Endothelial cell of umbilical vein (primary cell): ENCODE measurements around the gene CLEC17A. TPM values are rescaled to one million over a fixed set of nuclear protein-coding genes. Genes with fewer than 3 reads are reported as not detected.
A peak's percentile ranks its signal among the peaks of the same experiment; 100 is the strongest.

Experiments used
- BruUV-seq: library from RNA; stranded (reverse); fragments of 400-500 nt; replicated peaks from 2 replicates; lab custom pipeline; 2021; lab: Mats Ljungman, UMichigan
- CTCF ChIA-PET: fragments of 300-600, 350-600 bp; sonication (Branson Sonifier 250); formaldehyde crosslinking; loops from one replicate; lab custom pipeline; 2021; ENCODE audit warnings: antibody characterized with exemption, inconsistent platforms; lab: Charles Lee
- POLR2A ChIA-PET: fragments of 300-600, 350-600 bp; sonication (Branson Sonifier 250); formaldehyde crosslinking; loops from one replicate; lab custom pipeline; 2021; ENCODE audit warnings: antibody characterized with exemption, inconsistent platforms; lab: Charles Lee
- DNase-seq: peaks from one replicate; pipeline ENCODE4 v3.0.0-alpha.2; 2011; ENCODE audit warnings: low read depth, low spot score
- FAIRE-seq: peaks from 2 replicates; lab custom pipeline; 2011; peaks lifted over from hg19 to GRCh38; lab: Jason Lieb, UNC
- H2AFZ ChIP-seq: 2 replicates; pipeline ENCODE4 v1.6.0; 2012; ENCODE audit warnings: low read depth, low read length, control low read depth, inconsistent platforms
- H3K27ac ChIP-seq: 2 replicates; pipeline ENCODE4 v1.5.1; 2011; ENCODE audit warnings: low read depth, mild to moderate bottlenecking, control low read depth, low read length, moderate library complexity; ENCODE audit not compliant: insufficient read depth
- H3K27me3 ChIP-seq, 2 experiments: 2 replicates each; pipeline versions ENCODE4 v1.6.0 to v1.6.1; 2011; ENCODE audit warnings: low read length in 2 of 2, mixed read lengths in 1 of 2; ENCODE audit not compliant: control insufficient read depth in 2 of 2, insufficient read depth in 2 of 2
- H3K36me3 ChIP-seq, 2 experiments: 2 replicates in 1 of 2; 3 replicates in 1 of 2; pipeline ENCODE4 v1.5.1; 2011; ENCODE audit warnings: low read length in 2 of 2, mild to moderate bottlenecking in 1 of 2, moderate library complexity in 1 of 2; ENCODE audit not compliant: control insufficient read depth in 2 of 2, insufficient read depth in 2 of 2; ENCODE audit errors: extremely low read depth in 1 of 2
- H3K4me1 ChIP-seq: 3 replicates; pipeline ENCODE4 v1.5.1; 2011; ENCODE audit warnings: mild to moderate bottlenecking, low read length; ENCODE audit not compliant: control insufficient read depth, insufficient read depth; ENCODE audit errors: extremely low read depth
- H3K4me2 ChIP-seq: 2 replicates; pipeline ENCODE4 v1.6.1; 2011; ENCODE audit warnings: low read length, control low read depth, mixed read lengths; ENCODE audit not compliant: insufficient read depth
- H3K4me3 ChIP-seq, 3 experiments: fragments of 200-600 bp in 1 of 3; sonication (generic), shearing (Covaris generic) in 1 of 3; replicated peaks in 1 of 3; 2 replicates each; pipeline ENCODE4 v1.5.1; 2011 to 2016; ENCODE audit warnings: control low read depth in 3 of 3, low read length in 3 of 3, mild to moderate bottlenecking in 2 of 3, inconsistent platforms in 1 of 3, low read depth in 1 of 3, moderate library complexity in 1 of 3; ENCODE audit not compliant: insufficient read depth in 1 of 3
- H3K79me2 ChIP-seq: 2 replicates; pipeline ENCODE4 v1.6.0; 2012; ENCODE audit warnings: low read length, inconsistent platforms; ENCODE audit not compliant: control insufficient read depth, insufficient read depth
- H3K9ac ChIP-seq: replicated peaks from 2 replicates; pipeline ENCODE3; 2011; ENCODE audit warnings: low read length, control low read depth; ENCODE audit not compliant: insufficient read depth; ENCODE audit errors: extremely low read depth
- H3K9me1 ChIP-seq: replicated peaks from 3 replicates; pipeline ENCODE4 v1.6.0; 2011; ENCODE audit warnings: mild to moderate bottlenecking, low read length; ENCODE audit not compliant: control insufficient read depth, insufficient read depth; ENCODE audit errors: extremely low read depth
- H3K9me3 ChIP-seq: replicated peaks from 2 replicates; pipeline ENCODE4 v1.5.1; 2012; ENCODE audit warnings: low read length, inconsistent platforms; ENCODE audit not compliant: control insufficient read depth, insufficient read depth
- H4K20me1 ChIP-seq: replicated peaks from 2 replicates; pipeline ENCODE3; 2011; ENCODE audit warnings: mild to moderate bottlenecking, low read length; ENCODE audit not compliant: control insufficient read depth, insufficient read depth; ENCODE audit errors: extremely low read depth
- CTCF ChIP-seq, 2 donors: IDR thresholded peaks; 1 replicate in 1 of 2; 2 replicates in 1 of 2; pipeline ENCODE4 v1.5.1; 2011; ENCODE audit warnings: low read length in 2 of 2, mild to moderate bottlenecking in 2 of 2, moderate library complexity in 2 of 2, control low read depth in 1 of 2, inconsistent platforms in 1 of 2, low read depth in 1 of 2; ENCODE audit not compliant: insufficient read depth in 1 of 2; ENCODE audit errors: extremely low read depth in 1 of 2
- FOS ChIP-seq: IDR thresholded peaks from 2 replicates; pipeline ENCODE4 v1.6.1; 2011; ENCODE audit warnings: mild to moderate bottlenecking, low read length, moderate library complexity, borderline replicate concordance; ENCODE audit not compliant: insufficient read depth
- GATA2 ChIP-seq: IDR thresholded peaks from 2 replicates; pipeline ENCODE4 v1.7.0; 2011; ENCODE audit warnings: low read depth, mild to moderate bottlenecking, moderate library complexity, mixed read lengths, low read length; ENCODE audit not compliant: insufficient read length, insufficient read depth
- JUN ChIP-seq: IDR thresholded peaks from 2 replicates; pipeline ENCODE4 v1.6.1; 2011; ENCODE audit warnings: borderline replicate concordance, low read depth; ENCODE audit not compliant: insufficient read length, insufficient read depth
- MAX ChIP-seq: IDR thresholded peaks from 2 replicates; pipeline ENCODE4 v1.6.1; 2011; ENCODE audit not compliant: insufficient read depth, insufficient read length
- MYC ChIP-seq: IDR thresholded peaks from one replicate; pipeline ENCODE4 v1.6.1; 2011; ENCODE audit warnings: mild to moderate bottlenecking, low read depth, low read length
- dilution Hi-C: fragments of 300-500 bp; cut with MboI; formaldehyde crosslinking; loops from one replicate; pipeline ENCODE4 v1.15.0; 2019; ENCODE audit warnings: low sequenced_read_pairs; ENCODE audit not compliant: extremely low pct_ligation_motif_present
- intact Hi-C: fragments of 100-400 bp; cut with micrococcal nuclease; formaldehyde crosslinking; loops from one replicate; pipeline ENCODE4 v1.10.0; 2022
- polyA plus RNA-seq, 4 experiments: library from polyadenylated mRNA; depleted of rRNA in 3 of 4; stranded (reverse) in 3 of 4; unstranded in 1 of 4; fragments of >200 nt; gene quantifications; 2 replicates each; pipeline versions ENCODE4 v1.2.1 to v1.2.3, GENCODE V29; 2011 to 2012; ENCODE audit warnings: missing spikeins in 1 of 4
- total RNA-seq: library from RNA; stranded (reverse); gene quantifications from 2 replicates; pipeline ENCODE4 v1.2.3, GENCODE V29; 2021

The CLEC17A gene
- total and polyA plus RNA-seq, 2 donors (not counting 3 experiments of a cell fraction or from before 2014, with no cell fraction given), result 0.07 TPM; not detected in 1

GRCh38 chr19:14559916-14560775 is 22.7 kb upstream of the CLEC17A start:
- Histone ChIP-seq H4K20me1 (no peaks in the 10 kb centered on the region), H3K27me3 (no peaks in the 10 kb centered on the region), H3K4me3 (no peak overlapping the region), H2AFZ (no peak overlapping the region), H3K9me3 (no peaks in the 10 kb centered on the region), H3K79me2 (peaks cover 2% of the 10 kb centered on the region), H3K9me1 (no peaks in the 10 kb centered on the region), H3K9ac (no peak overlapping the region), H3K27ac (peak overlapping the region; percentile 0), H3K4me1 (peaks cover 6% of the 10 kb centered on the region), H3K36me3 (peaks cover 0 to 3% of the 10 kb centered on the region in 2 experiments), H3K4me2 (no peak overlapping the region)
- FAIRE-seq, result no peak
- BruUV-seq, result no TSS peak
- dilution Hi-C loops (no loop called here), intact Hi-C loops (no loop called here)
- POLR2A ChIA-PET, result no interaction called here
- CTCF ChIA-PET, result no interaction called here
- no peak for TF ChIP-seq MAX
- TF ChIP-seq CTCF (IDR thresholded peaks at IDR 0.05; ENCODE audit: extremely low read depth in 1 of 2, insufficient read depth in 1 of 2, low read depth in 1 of 2, low read length in 2 of 2), result no peak
- TF ChIP-seq FOS, result no peak
- TF ChIP-seq MYC, result no peak
- TF ChIP-seq JUN, result no peak
- no peak for TF ChIP-seq GATA2
- no peak for DNase-seq
